ENCODE measurements around the gene RAI2.

The RAI2 gene

DNA sequence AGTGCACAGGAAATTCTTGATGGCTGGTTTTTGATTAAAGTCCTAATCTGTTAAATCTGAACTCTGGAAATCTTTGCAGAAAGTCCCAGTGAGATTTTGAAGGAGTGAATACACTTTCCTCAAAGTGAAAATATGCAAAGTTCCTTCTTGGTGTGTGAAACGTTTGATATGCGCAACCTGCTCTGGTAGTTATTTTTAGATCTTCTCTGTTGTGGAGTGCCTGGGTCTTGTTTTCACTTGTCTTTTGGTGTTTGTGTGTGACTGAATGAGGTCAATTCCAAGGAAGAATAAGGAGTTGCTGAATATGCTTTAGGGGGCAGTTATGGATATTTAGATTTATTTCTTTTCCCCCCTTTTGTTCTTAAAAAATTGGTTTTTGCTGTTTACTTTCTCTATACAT is 82.1 kb downstream of the RAI2 start:
- no peak for DNase-seq

DNA sequence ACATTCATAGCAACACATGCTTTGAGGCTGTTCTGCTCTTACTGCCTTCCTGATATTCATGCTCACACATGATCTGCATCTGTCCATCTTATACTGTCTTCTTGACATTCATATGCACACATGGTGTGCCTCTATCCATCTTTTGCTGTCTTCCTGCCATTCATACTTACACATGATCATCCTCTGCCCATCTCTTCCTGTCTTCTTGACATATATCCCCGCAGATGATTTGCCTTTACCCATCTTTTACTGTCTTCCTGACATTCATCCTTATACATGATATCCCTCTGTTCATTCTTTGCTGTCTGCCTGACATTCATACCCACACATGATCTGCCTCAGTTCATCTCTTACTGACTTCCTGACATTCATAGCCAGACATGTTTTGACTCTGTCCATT is 87.0 kb downstream of the RAI2 start:
- DNase-seq = no peak

GRCh38 chrX:17773221-17773876 is 87.7 kb downstream of the RAI2 start:
- no peak for DNase-seq

DNA sequence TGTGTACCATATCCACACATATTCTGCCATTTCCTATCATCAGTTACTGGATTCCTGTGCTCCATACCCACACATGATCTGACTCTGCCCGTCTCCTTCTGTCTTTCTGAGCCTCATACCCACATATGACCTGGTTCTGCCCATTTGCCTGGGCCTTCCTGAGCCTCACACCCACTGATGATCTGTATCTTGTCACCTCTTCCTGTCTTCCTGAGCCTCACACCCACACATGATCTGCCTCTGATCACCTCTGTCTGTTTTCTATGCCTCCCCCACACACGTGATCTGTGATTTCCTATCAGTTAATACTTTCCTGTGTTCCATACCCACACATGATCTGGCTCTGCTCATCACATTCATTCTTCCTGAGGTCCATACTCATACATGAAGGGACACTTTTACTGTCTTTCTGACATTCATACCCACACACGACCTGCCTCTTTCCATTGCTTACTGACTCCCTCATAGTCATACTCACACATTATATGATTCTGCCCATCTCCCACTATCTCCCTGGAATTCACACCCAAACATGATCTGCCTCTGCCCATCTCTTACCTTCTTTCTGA is 91.3 kb downstream of the RAI2 start:
- DNase-seq = no peak

- no peak for DNase-seq
Observed at GRCh38 chrX:17768997-17769396, 92.1 kb downstream of the RAI2 start.

DNA sequence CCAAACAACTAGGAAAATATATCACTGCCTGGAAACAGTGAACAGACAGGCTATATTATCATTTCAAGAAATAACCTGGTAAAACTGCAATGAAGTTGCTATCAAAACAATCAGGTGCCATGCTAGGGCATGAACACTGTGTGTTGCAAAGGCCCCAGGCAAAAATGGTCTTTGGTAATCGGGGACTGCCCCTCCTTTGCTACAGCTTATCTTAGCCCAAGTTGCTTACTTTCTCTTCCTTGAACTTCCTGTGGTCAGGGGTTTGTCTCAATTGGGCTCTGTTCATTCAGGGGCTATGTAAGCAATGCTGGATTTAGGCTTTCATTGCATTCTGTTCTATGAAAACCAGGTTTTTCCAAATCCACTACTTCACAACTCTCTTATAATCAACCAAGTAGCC is 93.4 kb downstream of the RAI2 start:
- DNase-seq = no peak

- no peak for DNase-seq
Observed at GRCh38 chrX:17759990-17760389, 101.1 kb downstream of the RAI2 start.

DNA sequence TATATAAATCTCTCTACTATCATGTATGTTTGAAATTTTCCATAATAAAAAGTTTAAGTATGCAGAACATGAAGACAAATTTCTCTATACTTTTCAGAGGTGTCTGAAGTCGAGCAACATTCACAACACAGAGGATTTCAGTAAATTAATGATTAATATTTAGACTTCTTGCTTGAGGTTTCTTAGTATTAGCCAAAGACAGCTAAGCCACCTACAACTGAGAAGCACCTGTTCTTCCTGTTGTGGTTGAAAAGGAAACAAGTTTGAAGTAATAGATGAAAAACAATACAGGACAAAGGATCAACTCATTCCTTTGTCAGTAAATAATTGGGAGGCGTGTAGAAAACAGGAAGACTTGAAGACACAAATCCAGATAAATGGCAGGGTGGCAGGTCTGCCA is 102.7 kb downstream of the RAI2 start:
- DNase-seq = no peak

DNA sequence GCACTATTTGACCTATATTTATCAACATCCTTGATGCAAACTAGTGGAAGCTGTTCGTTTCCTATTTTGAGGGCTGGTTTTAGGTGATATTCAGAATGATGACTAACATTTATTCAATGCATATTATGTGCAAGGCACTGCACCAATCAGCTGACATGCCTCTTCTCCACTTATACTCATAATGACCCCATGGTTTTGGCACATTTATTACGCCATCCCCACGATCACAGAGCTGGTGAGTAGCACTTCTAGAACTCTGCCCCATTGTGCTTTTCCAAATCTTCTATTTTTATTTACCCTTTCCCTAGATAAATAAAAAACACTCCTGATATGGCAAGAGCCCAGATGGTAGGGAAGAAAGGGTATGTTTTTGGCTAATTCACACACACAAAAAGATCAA is 110.7 kb downstream of the RAI2 start:
- no peak for DNase-seq
